Endodermal cell (in vitro differentiated cells): ENCODE measurements around the gene SPTBN2. TPM values are rescaled to one million over a fixed set of nuclear protein-coding genes. Genes with fewer than 3 reads are reported as not detected.

Source experiments
- DNase-seq: peaks from one replicate; pipeline ENCODE4 v3.0.0-alpha.2; 2017
- H3K27ac ChIP-seq: 2 replicates; pipeline ENCODE4 v1.5.1; 2013; ENCODE audit warnings: mild to moderate bottlenecking, low read depth, low read length, moderate library complexity
- H3K27me3 ChIP-seq: 2 replicates; pipeline ENCODE4 v1.6.1; 2013; ENCODE audit warnings: mild to moderate bottlenecking, low read length, moderate library complexity; ENCODE audit not compliant: insufficient read depth, control insufficient read depth, poor library complexity, severe bottlenecking
- H3K36me3 ChIP-seq: 2 replicates; pipeline ENCODE4 v1.7.0; 2013; ENCODE audit warnings: mild to moderate bottlenecking, low read length, moderate library complexity; ENCODE audit not compliant: control insufficient read depth, insufficient read depth
- H3K4me1 ChIP-seq: one replicate; pipeline ENCODE4 v1.7.0; 2013; ENCODE audit warnings: low read length; ENCODE audit not compliant: control insufficient read depth, insufficient read depth
- H3K4me3 ChIP-seq: 2 replicates; pipeline ENCODE4 v1.5.1; 2013; ENCODE audit warnings: mild to moderate bottlenecking, low read length, moderate library complexity
- H3K9ac ChIP-seq: 2 replicates; pipeline ENCODE4 v1.6.1; 2013; ENCODE audit warnings: mild to moderate bottlenecking, low read length, moderate library complexity; ENCODE audit not compliant: poor library complexity, severe bottlenecking; ENCODE audit errors: extremely low read depth
- H3K9me3 ChIP-seq: 2 replicates; pipeline ENCODE4 v1.6.1; 2013; ENCODE audit warnings: mild to moderate bottlenecking, low read length, moderate library complexity; ENCODE audit not compliant: control insufficient read depth
- H3K27ac Mint-ChIP-seq: 2 replicates; pipeline ENCODE4 v1.8.0; 2020; ENCODE audit warnings: mixed read lengths
- H3K27me3 Mint-ChIP-seq: 2 replicates; pipeline ENCODE4 v1.8.0; 2021; ENCODE audit warnings: mild to moderate bottlenecking, mixed read lengths; ENCODE audit not compliant: insufficient read depth
- H3K36me3 Mint-ChIP-seq: 2 replicates; pipeline ENCODE4 v1.8.0; 2020; ENCODE audit warnings: low read depth, mixed read lengths
- H3K4me1 Mint-ChIP-seq: 2 replicates; pipeline ENCODE4 v1.8.0; 2020; ENCODE audit warnings: mixed read lengths
- H3K4me3 Mint-ChIP-seq: 2 replicates; pipeline ENCODE4 v1.8.0; 2020; ENCODE audit warnings: mild to moderate bottlenecking, moderate library complexity, mixed read lengths
- H3K9me3 Mint-ChIP-seq: 2 replicates; pipeline ENCODE4 v1.8.0; 2020; ENCODE audit warnings: mild to moderate bottlenecking, mixed read lengths
- WGBS, 2 experiments: methylation state at CpG; one replicate each; pipeline versions ENCODE4 v1.1.5 to v1.1.7; 2013; ENCODE audit warnings: missing lambda C conversion rate in 2 of 2, mixed read lengths in 1 of 2; ENCODE audit not compliant: insufficient coverage in 1 of 2, insufficient read length in 1 of 2; 5-methylcytosine and 5-hydroxymethylcytosine counted together
- total RNA-seq, 2 donors: library from RNA; stranded (reverse); fragmentation: NEBNext Ultra II Directional in 1 of 2; extraction: Animal tissue kit (Norgen Biotek cat#: 25700) in 1 of 2; gene quantifications; 2 replicates in 1 of 2; 3 replicates in 1 of 2; pipeline ENCODE4 v1.2.1, GENCODE V29; 2021
- TF ChIP-seq, protein P1 (sequence below): fragments of 200-600 bp; sonication (generic); conservative IDR thresholded peaks from 2 replicates; pipeline ENCODE4 v1.5.0; 2021; ENCODE audit warnings: antibody characterized with exemption, mild to moderate bottlenecking

SPTBN2 gene
- total RNA-seq, 2 donors from 2014 or later = 36.0 to 46.0 TPM

DNA sequence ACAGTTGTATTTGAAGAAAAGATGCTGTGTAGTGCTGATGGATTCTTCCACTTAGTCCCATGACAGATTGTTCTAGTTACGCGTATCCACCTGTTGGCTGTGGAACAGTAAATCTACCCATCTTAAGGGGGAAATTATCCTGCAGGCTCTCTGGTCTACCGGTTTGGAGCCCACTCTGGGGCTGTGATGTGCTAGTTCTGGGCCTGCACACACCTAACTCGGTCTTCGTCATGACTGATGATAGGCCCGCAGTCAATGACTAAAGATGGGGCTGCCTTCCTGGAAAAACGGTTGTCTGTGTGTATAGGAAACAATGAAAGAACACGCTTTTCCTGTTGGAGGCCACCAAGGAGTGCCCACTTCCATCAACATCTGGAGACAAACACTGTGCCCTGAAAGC lies 45.1 kb downstream of the SPTBN2 start:
- H3K27ac ChIP-seq = no peak overlapping the region
- no peak overlapping the region for H3K9ac ChIP-seq
- H3K4me1 ChIP-seq = no peaks in the 10 kb centered on the region
- peaks cover 13% of the 10 kb centered on the region for H3K36me3 ChIP-seq
- H3K27ac Mint-ChIP-seq = no peak overlapping the region
- no peak for DNase-seq
- no peaks in the 10 kb centered on the region for H3K9me3 Mint-ChIP-seq
- no peaks in the 10 kb centered on the region for H3K27me3 Mint-ChIP-seq
- H3K4me3 Mint-ChIP-seq = no peak overlapping the region
- no peaks in the 10 kb centered on the region for H3K4me1 Mint-ChIP-seq
- H3K27me3 ChIP-seq = no peaks in the 10 kb centered on the region
- H3K36me3 Mint-ChIP-seq = peaks cover 11% of the 10 kb centered on the region
- H3K9me3 ChIP-seq = no peaks in the 10 kb centered on the region
- 92 to 96% methylated on average over 4 to 8 of the region's 8 CpGs for WGBS, 2 experiments
- TF ChIP-seq, protein P1, sequence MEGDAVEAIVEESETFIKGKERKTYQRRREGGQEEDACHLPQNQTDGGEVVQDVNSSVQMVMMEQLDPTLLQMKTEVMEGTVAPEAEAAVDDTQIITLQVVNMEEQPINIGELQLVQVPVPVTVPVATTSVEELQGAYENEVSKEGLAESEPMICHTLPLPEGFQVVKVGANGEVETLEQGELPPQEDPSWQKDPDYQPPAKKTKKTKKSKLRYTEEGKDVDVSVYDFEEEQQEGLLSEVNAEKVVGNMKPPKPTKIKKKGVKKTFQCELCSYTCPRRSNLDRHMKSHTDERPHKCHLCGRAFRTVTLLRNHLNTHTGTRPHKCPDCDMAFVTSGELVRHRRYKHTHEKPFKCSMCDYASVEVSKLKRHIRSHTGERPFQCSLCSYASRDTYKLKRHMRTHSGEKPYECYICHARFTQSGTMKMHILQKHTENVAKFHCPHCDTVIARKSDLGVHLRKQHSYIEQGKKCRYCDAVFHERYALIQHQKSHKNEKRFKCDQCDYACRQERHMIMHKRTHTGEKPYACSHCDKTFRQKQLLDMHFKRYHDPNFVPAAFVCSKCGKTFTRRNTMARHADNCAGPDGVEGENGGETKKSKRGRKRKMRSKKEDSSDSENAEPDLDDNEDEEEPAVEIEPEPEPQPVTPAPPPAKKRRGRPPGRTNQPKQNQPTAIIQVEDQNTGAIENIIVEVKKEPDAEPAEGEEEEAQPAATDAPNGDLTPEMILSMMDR = no peak
- no peak overlapping the region for H3K4me3 ChIP-seq

DNA sequence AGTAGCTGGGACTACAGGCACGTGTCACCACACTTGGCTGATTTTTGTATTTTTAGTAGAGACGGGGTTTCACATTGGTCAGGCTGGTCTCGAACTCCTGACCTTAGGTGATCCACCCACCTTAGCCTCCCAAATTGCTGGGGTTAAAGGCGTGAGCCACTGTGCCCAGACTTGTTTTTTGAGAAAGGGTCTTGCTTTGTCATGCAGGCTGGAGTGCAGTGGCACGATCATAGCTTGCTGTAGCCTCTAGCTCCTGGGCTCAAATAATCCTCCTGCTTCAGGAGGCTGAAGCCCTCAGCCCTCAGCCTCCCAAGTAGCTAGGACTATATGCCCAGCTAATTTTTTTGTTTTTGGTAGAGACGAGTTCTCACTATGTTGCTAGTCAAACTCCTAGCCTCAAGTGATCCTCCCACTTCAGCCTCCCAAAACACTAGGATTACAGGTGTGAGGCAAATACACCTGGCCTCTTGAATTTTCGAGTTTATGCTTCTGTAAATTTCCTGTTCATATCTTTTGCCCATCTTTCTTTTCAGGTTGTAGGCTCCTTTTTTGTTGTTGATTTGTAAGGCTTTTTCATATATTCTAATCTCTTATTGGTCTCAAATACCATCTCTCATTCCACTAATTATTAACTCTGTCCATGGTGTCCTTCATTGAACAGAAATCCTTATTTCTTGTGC lies 47.9 kb downstream of the SPTBN2 start:
- Histone ChIP-seq H3K36me3 (peaks cover 5% of the 10 kb centered on the region), H3K9me3 (no peaks in the 10 kb centered on the region), H3K27me3 (no peaks in the 10 kb centered on the region), H3K27ac (no peak overlapping the region), H3K4me3 (no peak overlapping the region), H3K4me1 (no peaks in the 10 kb centered on the region), H3K9ac (no peak overlapping the region)
- TF ChIP-seq, protein P1 = no peak
- H3K36me3 Mint-ChIP-seq = peaks cover 17% of the 10 kb centered on the region
- no peak for DNase-seq
- no peak overlapping the region for H3K4me3 Mint-ChIP-seq
- 84 to 90% methylated on average over 6 to 7 of the region's 7 CpGs for WGBS, 2 experiments
- no peak overlapping the region for H3K27ac Mint-ChIP-seq
- H3K9me3 Mint-ChIP-seq = no peaks in the 10 kb centered on the region
- H3K4me1 Mint-ChIP-seq = peaks cover 15% of the 10 kb centered on the region
- H3K27me3 Mint-ChIP-seq = no peaks in the 10 kb centered on the region

- Histone ChIP-seq H3K36me3 (peaks cover 26% of the 10 kb centered on the region), H3K27me3 (no peaks in the 10 kb centered on the region), H3K27ac (peak within 1 kb of the TSS; percentile 99), H3K4me1 (no peaks in the 10 kb centered on the region), H3K9me3 (no peaks in the 10 kb centered on the region), H3K9ac (peak within 1 kb of the TSS; percentile 77), H3K4me3 (peak within 1 kb of the TSS; percentile 97)
- no peaks in the 10 kb centered on the region for H3K27me3 Mint-ChIP-seq
- peak; percentile 99 for DNase-seq
- WGBS, 2 experiments = 1 to 4% methylated on average over 29 to 61 of the region's 61 CpGs
- TF ChIP-seq, protein P1 = no peak
- H3K27ac Mint-ChIP-seq = peak within 1 kb of the TSS; percentile 99
- H3K4me3 Mint-ChIP-seq = peak within 1 kb of the TSS; percentile 88
- H3K4me1 Mint-ChIP-seq = peaks cover 29% of the 10 kb centered on the region
- H3K9me3 Mint-ChIP-seq = no peaks in the 10 kb centered on the region
- peaks cover 20% of the 10 kb centered on the region for H3K36me3 Mint-ChIP-seq
Observed at GRCh38 chr11:66677599-66678375, 51.2 kb downstream of the SPTBN2 start, which contains the start of gene RBM4B. Gene RBM4B, minus strand, starts transcription at chr11:66677887. Its CDS starts 808 bp downstream, at chr11:66677079.
